HCT116 (cell line): ENCODE results near the gene CTSE. TPM values are rescaled to one million over a fixed set of nuclear protein-coding genes. Genes with fewer than 3 reads are reported as not detected.

Source experiments
- ATAC-seq: fragments of 200-7000 bp; cut with Tn5 transposase; 2 replicates; pipeline ENCODE4 v1.9.1; 2020; ENCODE audit warnings: mild to moderate bottlenecking, moderate library complexity
- BruUV-seq: library from RNA; stranded (reverse); fragments of 400-500 nt; replicated peaks from 2 replicates; lab custom pipeline; 2021; lab: Mats Ljungman, UMichigan
- CTCF ChIA-PET: fragments of 300-600 bp; sonication (Branson Sonifier 250); formaldehyde crosslinking; loops from one replicate; lab custom pipeline; 2021; ENCODE audit warnings: antibody characterized with exemption; lab: Charles Lee
- POLR2A ChIA-PET: fragments of 300-600, 350-600 bp; sonication (Branson Sonifier 250); formaldehyde crosslinking; loops from one replicate; lab custom pipeline; 2021; ENCODE audit warnings: antibody characterized with exemption; lab: Charles Lee
- RAD21 ChIA-PET, 2 experiments: fragments of 300-600 bp; sonication (Branson Sonifier 250); formaldehyde crosslinking; loops; one replicate each; lab custom pipeline; 2023; ENCODE audit warnings: low total read pairs in 2 of 2; ENCODE audit not compliant: uncharacterized antibody in 2 of 2, unreplicated experiment in 2 of 2, low non-redundant PET in 1 of 2; lab: Charles Lee
- DNase-seq: peaks from one replicate; pipeline ENCODE4 v3.0.0-alpha.2; 2010; ENCODE audit warnings: low read depth, low spot score
- H2AFZ ChIP-seq: fragments of 200-600 bp; shearing (Covaris generic), sonication (generic); 2 replicates; pipeline ENCODE4 v1.6.1; 2017; ENCODE audit warnings: low read depth, mixed run types, mixed read lengths, antibody characterized with exemption, low read length; ENCODE audit not compliant: poor library complexity, severe bottlenecking
- H3K27ac ChIP-seq: 2 replicates; pipeline ENCODE4 v1.5.1; 2012; ENCODE audit warnings: low read depth, low read length
- H3K27me3 ChIP-seq: fragments of 200-600 bp; sonication (generic); 2 replicates; pipeline ENCODE4 v1.6.1; 2016; ENCODE audit warnings: mixed run types, low read length, mixed read lengths; ENCODE audit not compliant: insufficient read depth
- H3K36me3 ChIP-seq, 2 experiments: fragments of 200-500 bp in 1 of 2; fragments of 200-600 bp in 1 of 2; sonication (Bioruptor generic) in 1 of 2; sonication (generic) in 1 of 2; 2 replicates each; pipeline versions ENCODE4 v1.5.1 to v1.6.1; 2014 to 2016; ENCODE audit warnings: low read length in 2 of 2, inconsistent platforms in 1 of 2, mixed read lengths in 1 of 2, mixed run types in 1 of 2; ENCODE audit not compliant: insufficient read depth in 2 of 2, control insufficient read depth in 1 of 2
- H3K4me1 ChIP-seq, 2 experiments: fragments of 200-600 bp in 1 of 2; sonication (generic) in 1 of 2; 2 replicates each; pipeline versions ENCODE4 v1.5.1 to v1.6.1; 2012 to 2017; ENCODE audit warnings: low read length in 2 of 2, inconsistent platforms in 1 of 2, mild to moderate bottlenecking in 1 of 2, mixed read lengths in 1 of 2, mixed run types in 1 of 2, moderate library complexity in 1 of 2; ENCODE audit not compliant: insufficient read depth in 2 of 2, control insufficient read depth in 1 of 2
- H3K4me2 ChIP-seq: fragments of 200-600 bp; sonication (generic); 2 replicates; pipeline ENCODE4 v1.6.1; 2017; ENCODE audit warnings: mixed run types, low read length, mixed read lengths
- H3K4me3 ChIP-seq, 2 experiments: fragments of 200-600 bp in 1 of 2; sonication (generic) in 1 of 2; replicated peaks in 1 of 2; 2 replicates each; pipeline ENCODE4 v1.5.1; 2011 to 2016; ENCODE audit warnings: low read length in 2 of 2, control low read depth in 1 of 2, low read depth in 1 of 2, mild to moderate bottlenecking in 1 of 2, mixed read lengths in 1 of 2, mixed run types in 1 of 2
- H3K79me2 ChIP-seq: fragments of 200-600 bp; sonication (generic); 2 replicates; pipeline ENCODE4 v1.6.1; 2017; ENCODE audit warnings: mild to moderate bottlenecking, mixed run types, low read length, moderate library complexity, mixed read lengths; ENCODE audit not compliant: insufficient read depth
- H3K9ac ChIP-seq: fragments of 200-600 bp; sonication (generic); 2 replicates; pipeline ENCODE4 v1.6.1; 2016; ENCODE audit warnings: low read length, mixed read lengths
- H3K9me2 ChIP-seq: fragments of 200-600 bp; sonication (generic), shearing (Covaris generic); 2 replicates; pipeline ENCODE4 v1.6.1; 2017; ENCODE audit warnings: mixed run types, mild to moderate bottlenecking, moderate library complexity; ENCODE audit not compliant: insufficient read depth
- H3K9me3 ChIP-seq, 2 experiments: fragments of 200-500 bp in 1 of 2; fragments of 200-600 bp in 1 of 2; sonication (Bioruptor generic) in 1 of 2; sonication (generic) in 1 of 2; 2 replicates each; pipeline ENCODE4 v1.6.1; 2014 to 2017; ENCODE audit warnings: low read length in 2 of 2, mixed read lengths in 2 of 2, inconsistent platforms in 1 of 2, low read depth in 1 of 2, mild to moderate bottlenecking in 1 of 2, mixed run types in 1 of 2, moderate library complexity in 1 of 2; ENCODE audit not compliant: control insufficient read depth in 1 of 2, insufficient read depth in 1 of 2
- H4K20me1 ChIP-seq: fragments of 200-600 bp; sonication (generic), shearing (Covaris generic); 2 replicates; pipeline ENCODE4 v1.6.1; 2017; ENCODE audit warnings: mixed run types, mild to moderate bottlenecking, moderate library complexity; ENCODE audit not compliant: insufficient read depth
- ATF3 ChIP-seq: IDR thresholded peaks from 2 replicates; pipeline ENCODE4 v1.6.1; 2012
- FOSL1 ChIP-seq: IDR thresholded peaks from 2 replicates; pipeline ENCODE4 v1.6.1; 2012; ENCODE audit warnings: low read depth
- POLR2AphosphoS5 ChIP-seq: IDR thresholded peaks from 2 replicates; pipeline ENCODE4 v1.6.1; 2011; ENCODE audit warnings: mild to moderate bottlenecking, low read depth, low read length, moderate library complexity
- REST ChIP-seq: IDR thresholded peaks from 2 replicates; pipeline ENCODE4 v1.6.1; 2012; ENCODE audit warnings: low read depth
- SIN3A ChIP-seq: IDR thresholded peaks from 2 replicates; pipeline ENCODE4 v1.6.1; 2012; ENCODE audit warnings: low read depth
- TCF7L2 ChIP-seq: IDR thresholded peaks from 2 replicates; pipeline ENCODE4 v1.7.0; 2011; ENCODE audit warnings: borderline replicate concordance, inconsistent platforms; ENCODE audit not compliant: insufficient read depth, insufficient read length; ENCODE audit errors: extremely low read depth
- YY1 ChIP-seq: IDR thresholded peaks from 2 replicates; pipeline ENCODE4 v1.6.1; 2011; ENCODE audit warnings: low read length, low read depth, moderate library complexity, mild to moderate bottlenecking; ENCODE audit not compliant: insufficient replicate concordance; ENCODE audit errors: extremely low read depth
- ZNF274 ChIP-seq: fragments of 200-500 bp; sonication (Bioruptor generic); IDR thresholded peaks from 2 replicates; pipeline ENCODE4 v1.6.1; 2014; ENCODE audit warnings: mild to moderate bottlenecking, low read depth, low read length, inconsistent platforms
- intact Hi-C: fragments of 100-400 bp; cut with micrococcal nuclease; formaldehyde crosslinking; loops from 2 replicates; pipeline ENCODE4 v1.10.0; 2022
- total RNA-seq: library from RNA; stranded (reverse); gene quantifications from one replicate; pipeline ENCODE4 v1.2.1, GENCODE V29; 2021; ENCODE audit not compliant: unreplicated experiment

The CTSE gene
- total RNA-seq, 1 experiment from 2014 or later, result 0.12 TPM

GRCh38 chr1:206029484-206029883 is 5.8 kb upstream of the CTSE start:
- ChIA-PET POLR2A (no interaction called here), CTCF (interaction anchor here (1.1 to 3.5 kb wide), 5 partner anchors 9 to 79 kb away, joined by 4 to 43 read pairs (median 6); partner anchors contain the start of gene RAB7B)
- H2AFZ ChIP-seq, result no peak overlapping the region

More at GRCh38 chr1:206029484-206029883, 5.8 kb upstream of the CTSE start:
- Histone ChIP-seq H3K36me3 (no peaks in the 10 kb centered on the region), H3K27me3 (no peaks in the 10 kb centered on the region), H3K4me3 (no peak overlapping the region), H3K4me2 (no peak overlapping the region), H3K27ac (no peak overlapping the region), H3K79me2 (no peaks in the 10 kb centered on the region), H3K9me3 (no peaks in the 10 kb centered on the region)
- RAD21 ChIA-PET, result no interaction called here
- ATAC-seq, result no peak
- BruUV-seq, result no TSS peak
- intact Hi-C loops, result no loop called here
- DNase-seq, result no peak
- TF ChIP-seq TCF7L2 (no peak), YY1 (no peak), FOSL1 (no peak), REST (no peak), ZNF274 (no peak), POLR2AphosphoS5 (no peak), SIN3A (no peak), ATF3 (no peak)
- TF ChIP-seq, all 23 proteins: peak for 0
- H3K4me1 ChIP-seq, result peaks cover 0 to 6% of the 10 kb centered on the region in 2 experiments; a peak in 2 of 4 replicates
- H3K9ac ChIP-seq, result no peak overlapping the region
- H3K9me2 ChIP-seq, result no peaks in the 10 kb centered on the region
- no peaks in the 10 kb centered on the region for H4K20me1 ChIP-seq
